ENCODE data around the gene ESR1. TPM values are rescaled to one million over a fixed set of nuclear protein-coding genes. Genes with fewer than 3 reads are reported as not detected.
A peak's percentile ranks its signal among the peaks of the same experiment; 100 is the strongest.

ESR1 gene
- total RNA-seq, 1 experiment from 2014 or later: not detected

DNA sequence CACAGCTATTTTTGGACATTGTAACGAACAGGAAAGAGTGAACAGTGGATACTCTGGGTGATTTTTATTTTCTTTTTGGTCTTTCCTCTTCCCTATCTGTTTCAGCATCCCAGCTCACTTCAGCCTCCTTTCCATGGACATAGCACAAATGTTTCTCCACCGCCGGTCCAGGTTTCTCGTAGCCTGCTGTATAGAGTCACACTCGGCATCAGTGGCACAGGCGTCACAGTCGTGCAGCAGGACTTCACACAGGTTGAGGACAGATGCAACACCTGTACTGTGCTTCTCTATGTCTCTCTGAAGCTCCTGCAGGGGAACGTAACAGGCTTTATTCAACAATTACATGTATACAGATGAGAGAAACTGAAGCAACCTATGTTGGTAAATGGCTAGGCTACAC, 348.3 kb downstream of the ESR1 start:
- H3K79me2 ChIP-seq (ENCODE audit: insufficient read depth, low read length): no peaks in the 10 kb centered on the region
- no peak overlapping the region for H2AFZ ChIP-seq (ENCODE audit: low read length)
- no peaks in the 10 kb centered on the region for H3K9me3 Mint-ChIP-seq
- H4K20me1 ChIP-seq (ENCODE audit: control insufficient read depth, insufficient read depth, insufficient read length): no peaks in the 10 kb centered on the region
- H3K27ac ChIP-seq (ENCODE audit: insufficient read length, low read depth, low read length): no peak overlapping the region
- H3K36me3 Mint-ChIP-seq (ENCODE audit: insufficient read depth in 1 of 3, low read depth in 3 of 3): no peaks in the 10 kb centered on the region
- no peak overlapping the region for H3K4me3 Mint-ChIP-seq
- H3K4me2 ChIP-seq (ENCODE audit: insufficient read depth, insufficient read length, low read length): no peak overlapping the region
- no peak overlapping the region for H3K9ac ChIP-seq (ENCODE audit: extremely low read depth, insufficient read length, low read length)
- H3K56ac ChIP-seq (ENCODE audit: insufficient read length, low read depth, low read length): no peak overlapping the region
- H2AK5ac ChIP-seq (ENCODE audit: insufficient read length, low read length): no peak overlapping the region
- H2BK12ac ChIP-seq (ENCODE audit: insufficient read length, low read depth, low read length): no peak overlapping the region
- H3K4me1 Mint-ChIP-seq: no peaks in the 10 kb centered on the region
- no peak for DNase-seq
- H3K27me3 ChIP-seq (ENCODE audit: insufficient read depth, low read length): no peaks in the 10 kb centered on the region
- no peaks in the 10 kb centered on the region for H3K9me3 ChIP-seq (ENCODE audit: control insufficient read depth, low read depth, low read length)
- no peak overlapping the region for H2BK20ac ChIP-seq (ENCODE audit: low read depth, low read length, poor library complexity, severe bottlenecking)
- H3K23ac ChIP-seq (ENCODE audit: insufficient read length, low read depth, low read length): no peak overlapping the region
- no peak overlapping the region for H2BK15ac ChIP-seq (ENCODE audit: low read depth, low read length)
- H2BK5ac ChIP-seq (ENCODE audit: insufficient read length, low read length): no peak overlapping the region
- H3K18ac ChIP-seq (ENCODE audit: insufficient read length, low read depth, low read length): no peak overlapping the region
- no peak overlapping the region for H3K27ac Mint-ChIP-seq
- H2BK120ac ChIP-seq (ENCODE audit: low read depth, low read length, poor library complexity, severe bottlenecking): no peak overlapping the region
- no peak overlapping the region for H4K91ac ChIP-seq (ENCODE audit: insufficient read length, low read depth, low read length)
- TF ChIP-seq, protein P1, sequence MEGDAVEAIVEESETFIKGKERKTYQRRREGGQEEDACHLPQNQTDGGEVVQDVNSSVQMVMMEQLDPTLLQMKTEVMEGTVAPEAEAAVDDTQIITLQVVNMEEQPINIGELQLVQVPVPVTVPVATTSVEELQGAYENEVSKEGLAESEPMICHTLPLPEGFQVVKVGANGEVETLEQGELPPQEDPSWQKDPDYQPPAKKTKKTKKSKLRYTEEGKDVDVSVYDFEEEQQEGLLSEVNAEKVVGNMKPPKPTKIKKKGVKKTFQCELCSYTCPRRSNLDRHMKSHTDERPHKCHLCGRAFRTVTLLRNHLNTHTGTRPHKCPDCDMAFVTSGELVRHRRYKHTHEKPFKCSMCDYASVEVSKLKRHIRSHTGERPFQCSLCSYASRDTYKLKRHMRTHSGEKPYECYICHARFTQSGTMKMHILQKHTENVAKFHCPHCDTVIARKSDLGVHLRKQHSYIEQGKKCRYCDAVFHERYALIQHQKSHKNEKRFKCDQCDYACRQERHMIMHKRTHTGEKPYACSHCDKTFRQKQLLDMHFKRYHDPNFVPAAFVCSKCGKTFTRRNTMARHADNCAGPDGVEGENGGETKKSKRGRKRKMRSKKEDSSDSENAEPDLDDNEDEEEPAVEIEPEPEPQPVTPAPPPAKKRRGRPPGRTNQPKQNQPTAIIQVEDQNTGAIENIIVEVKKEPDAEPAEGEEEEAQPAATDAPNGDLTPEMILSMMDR (conservative IDR thresholded peaks at IDR 0.05): no peak
- peak overlapping the region; percentile 20; the same call in 1 of the 2 replicates for H3K14ac ChIP-seq (ENCODE audit: insufficient read depth, low read length)
- no peaks in the 10 kb centered on the region for H3K79me1 ChIP-seq (ENCODE audit: insufficient read depth, low read depth, low read length, poor library complexity, severe bottlenecking)
- H3K23me2 ChIP-seq (ENCODE audit: insufficient read length, low read depth, low read length, poor library complexity, severe bottlenecking): no peaks in the 10 kb centered on the region
- H3K27me3 Mint-ChIP-seq (ENCODE audit: low read depth): no peaks in the 10 kb centered on the region
- no CpG with 5 or more reads among the region's 8 CpGs for WGBS (ENCODE audit: extremely low coverage, insufficient read length, low lambda C conversion rate)
- H4K5ac ChIP-seq (ENCODE audit: insufficient read length, low read depth, low read length): no peak overlapping the region
- H3K4ac ChIP-seq (ENCODE audit: low read depth, low read length): no peak overlapping the region
- no peak overlapping the region for H3T11ph ChIP-seq (ENCODE audit: low read length)
- H3K4me1 ChIP-seq (ENCODE audit: insufficient read depth, low read length): no peaks in the 10 kb centered on the region
- no peak overlapping the region for H4K8ac ChIP-seq (replicated peaks; ENCODE audit: insufficient read length, low read depth, low read length)
